RWPE2 (cell line): ENCODE results near the gene COL27A1.

ENCODE experiments used
- ATAC-seq: fragments of 200-7000 bp; cut with Tn5 transposase; 3 replicates; pipeline ENCODE4 v1.9.1; 2021; ENCODE audit warnings: low read depth
- DNase-seq: peaks from one replicate; pipeline ENCODE4 v3.0.0-alpha.2; 2020; ENCODE audit warnings: low spot score
- H3K27ac ChIP-seq: fragments of 450-650 bp; 2 replicates; pipeline ENCODE4 v1.5.1; 2017; ENCODE audit warnings: mild to moderate bottlenecking; ENCODE audit not compliant: poor library complexity, severe bottlenecking
- H3K27me3 ChIP-seq: fragments of 250-450 bp; sonication (Bioruptor Pico); 2 replicates; pipeline ENCODE4 v1.5.1; 2021; ENCODE audit warnings: mild to moderate bottlenecking, moderate library complexity; ENCODE audit not compliant: insufficient read depth, poor library complexity, severe bottlenecking
- H3K36me3 ChIP-seq: fragments of 250-450 bp; sonication (Bioruptor Pico); 2 replicates; pipeline ENCODE4 v1.5.1; 2020; ENCODE audit warnings: low read depth, mild to moderate bottlenecking, moderate library complexity
- H3K4me1 ChIP-seq: fragments of 250-450 bp; sonication (Bioruptor Pico); 2 replicates; pipeline ENCODE4 v1.5.1; 2021; ENCODE audit warnings: mild to moderate bottlenecking, moderate library complexity; ENCODE audit not compliant: insufficient read depth, poor library complexity, severe bottlenecking
- H3K4me3 ChIP-seq: fragments of 250-450 bp; sonication (Bioruptor Pico); 2 replicates; pipeline ENCODE4 v1.5.1; 2021; ENCODE audit warnings: mild to moderate bottlenecking, moderate library complexity; ENCODE audit not compliant: severe bottlenecking
- H3K9me3 ChIP-seq: fragments of 250-450 bp; sonication (Bioruptor Pico); 2 replicates; pipeline ENCODE4 v1.5.1; 2021; ENCODE audit warnings: mild to moderate bottlenecking, moderate library complexity; ENCODE audit not compliant: severe bottlenecking
- TF ChIP-seq, protein P1 (sequence below): fragments of 450-650 bp; IDR thresholded peaks from one replicate; pipeline ENCODE4 v1.5.1; 2017; ENCODE audit warnings: mild to moderate bottlenecking, moderate library complexity; ENCODE audit not compliant: poor library complexity, severe bottlenecking

COL27A1 gene

DNA sequence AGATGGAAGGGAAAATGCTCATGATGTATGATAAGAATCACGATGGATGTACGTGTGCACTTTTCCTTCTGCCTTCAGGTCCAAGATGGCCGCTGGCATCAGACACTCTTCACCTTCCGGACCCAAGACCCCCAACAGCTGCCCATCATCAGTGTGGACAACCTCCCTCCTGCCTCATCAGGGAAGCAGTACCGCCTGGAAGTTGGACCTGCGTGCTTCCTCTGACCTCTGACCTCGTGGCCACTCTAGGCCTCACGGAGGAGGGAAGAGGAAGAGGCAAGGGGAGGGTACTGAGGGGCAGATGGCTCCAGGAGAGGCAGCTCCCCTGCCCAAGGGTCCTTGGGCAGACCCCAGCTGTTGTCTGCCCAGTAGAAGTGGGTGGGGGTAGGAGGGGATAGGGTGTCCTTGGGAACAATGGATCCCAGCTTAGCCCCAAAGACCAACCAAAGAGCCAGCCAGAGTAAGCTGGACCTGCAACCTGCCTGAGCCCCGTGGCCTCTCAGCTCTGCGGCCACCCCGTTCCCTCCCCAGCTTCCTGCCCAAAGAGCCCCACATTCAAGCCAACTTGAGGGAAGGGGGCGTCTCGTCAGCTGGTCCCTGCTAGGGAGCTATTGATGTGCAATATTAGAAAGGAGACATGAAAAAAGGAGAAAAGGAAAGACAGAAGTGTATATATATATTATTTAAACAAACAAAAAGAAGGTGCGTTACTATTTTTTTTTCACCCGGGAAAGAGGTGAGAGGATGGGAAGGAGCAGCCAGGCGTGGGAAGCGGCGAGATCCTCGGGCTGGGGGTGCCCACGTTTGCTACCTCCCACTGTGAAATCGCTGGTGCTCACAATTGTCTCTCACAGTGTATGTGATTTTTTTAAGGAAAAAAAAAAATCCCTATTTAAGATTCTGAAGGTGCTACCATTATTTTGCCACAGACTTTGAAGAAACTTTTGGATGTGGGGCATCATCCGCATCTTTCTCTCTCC, 155.4 kb downstream of the COL27A1 start:
- ATAC-seq = no peak
- no peaks in the 10 kb centered on the region for H3K27me3 ChIP-seq
- H3K36me3 ChIP-seq = 0 out of 2 replicates have a peak, but pooled peaks cover 3% of the 10 kb centered on the region
- no peaks in the 10 kb centered on the region for H3K4me1 ChIP-seq
- no peak overlapping the region for H3K27ac ChIP-seq
- peak; percentile 20 for DNase-seq
- no peaks in the 10 kb centered on the region for H3K9me3 ChIP-seq
- H3K4me3 ChIP-seq = no peak overlapping the region
- TF ChIP-seq, protein P1, sequence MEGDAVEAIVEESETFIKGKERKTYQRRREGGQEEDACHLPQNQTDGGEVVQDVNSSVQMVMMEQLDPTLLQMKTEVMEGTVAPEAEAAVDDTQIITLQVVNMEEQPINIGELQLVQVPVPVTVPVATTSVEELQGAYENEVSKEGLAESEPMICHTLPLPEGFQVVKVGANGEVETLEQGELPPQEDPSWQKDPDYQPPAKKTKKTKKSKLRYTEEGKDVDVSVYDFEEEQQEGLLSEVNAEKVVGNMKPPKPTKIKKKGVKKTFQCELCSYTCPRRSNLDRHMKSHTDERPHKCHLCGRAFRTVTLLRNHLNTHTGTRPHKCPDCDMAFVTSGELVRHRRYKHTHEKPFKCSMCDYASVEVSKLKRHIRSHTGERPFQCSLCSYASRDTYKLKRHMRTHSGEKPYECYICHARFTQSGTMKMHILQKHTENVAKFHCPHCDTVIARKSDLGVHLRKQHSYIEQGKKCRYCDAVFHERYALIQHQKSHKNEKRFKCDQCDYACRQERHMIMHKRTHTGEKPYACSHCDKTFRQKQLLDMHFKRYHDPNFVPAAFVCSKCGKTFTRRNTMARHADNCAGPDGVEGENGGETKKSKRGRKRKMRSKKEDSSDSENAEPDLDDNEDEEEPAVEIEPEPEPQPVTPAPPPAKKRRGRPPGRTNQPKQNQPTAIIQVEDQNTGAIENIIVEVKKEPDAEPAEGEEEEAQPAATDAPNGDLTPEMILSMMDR = no peak

DNA sequence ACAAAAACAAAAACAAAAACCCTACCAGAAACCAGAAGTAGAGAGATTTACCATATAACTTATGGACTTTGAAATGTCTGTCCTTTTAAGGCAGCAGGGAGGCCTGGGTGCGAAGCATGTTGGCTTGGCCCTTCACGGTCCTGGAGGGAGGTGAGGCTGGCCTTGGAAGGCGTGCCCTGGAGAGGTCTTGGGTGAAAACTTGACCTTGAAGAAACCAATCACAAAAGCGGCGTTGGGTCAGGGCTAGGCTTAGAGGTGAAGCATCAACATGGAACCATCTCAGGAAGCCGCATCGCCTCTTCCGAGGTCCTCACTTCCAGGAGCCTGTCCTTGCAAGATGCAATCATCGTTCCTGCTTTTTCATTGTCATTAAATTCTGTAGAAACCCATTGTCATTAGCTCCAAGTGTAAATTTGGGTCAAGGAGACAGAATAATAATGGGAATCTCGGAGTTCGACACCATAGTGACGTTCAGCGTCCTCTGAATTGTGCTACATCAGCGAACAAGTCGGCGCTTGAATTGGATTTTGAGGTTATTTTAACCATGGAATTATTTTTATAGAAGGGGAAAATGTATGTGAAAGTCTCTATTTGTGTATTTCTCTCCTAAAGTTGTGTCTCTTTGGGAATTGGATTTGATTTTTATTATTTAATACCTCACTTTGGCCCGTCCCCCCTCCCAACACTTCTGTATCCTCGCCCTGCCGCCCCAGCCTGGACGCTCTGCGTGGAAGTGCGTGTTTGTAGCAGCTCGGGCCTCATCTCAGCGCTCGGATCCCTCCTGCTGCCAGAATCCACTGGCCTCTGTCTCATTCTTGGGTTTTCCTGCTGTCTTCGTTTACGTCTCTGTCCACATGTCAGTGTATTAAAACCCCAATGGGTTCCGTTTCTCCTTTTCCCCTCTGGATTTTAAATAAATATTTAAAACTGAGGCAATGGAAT, 156.5 kb downstream of the COL27A1 start:
- Histone ChIP-seq H3K4me1 (no peaks in the 10 kb centered on the region), H3K36me3 (0 out of 2 replicates have a peak, but pooled peaks cover 3% of the 10 kb centered on the region), H3K4me3 (no peak overlapping the region), H3K9me3 (no peaks in the 10 kb centered on the region), H3K27me3 (no peaks in the 10 kb centered on the region), H3K27ac (no peak overlapping the region)
- DNase-seq (peak; percentile 37), ATAC-seq (no peak)
- TF ChIP-seq, protein P1 = no peak

GRCh38 chr9:114312513-114312875, 157.2 kb downstream of the COL27A1 start:
- peak; percentile 7 for DNase-seq
- H3K4me3 ChIP-seq = no peak overlapping the region
- 0 out of 2 replicates have a peak, but pooled peaks cover 3% of the 10 kb centered on the region for H3K36me3 ChIP-seq

GRCh38 chr9:114313186-114313585, 157.8 kb downstream of the COL27A1 start:
- H3K4me3 ChIP-seq = no peak overlapping the region
- H3K36me3 ChIP-seq = 0 out of 2 replicates have a peak, but pooled peaks cover 3% of the 10 kb centered on the region
- no peaks in the 10 kb centered on the region for H3K27me3 ChIP-seq
- no peak for ATAC-seq
- TF ChIP-seq, protein P1 = no peak
- H3K4me1 ChIP-seq = peaks cover 3% of the 10 kb centered on the region
- no peak overlapping the region for H3K27ac ChIP-seq
- no peak for DNase-seq
- no peaks in the 10 kb centered on the region for H3K9me3 ChIP-seq

More at GRCh38 chr9:114312513-114312875, 157.2 kb downstream of the COL27A1 start:
- TF ChIP-seq, protein P1 = no peak
- H3K9me3 ChIP-seq = no peaks in the 10 kb centered on the region
- no peaks in the 10 kb centered on the region for H3K4me1 ChIP-seq
- H3K27me3 ChIP-seq = no peaks in the 10 kb centered on the region
- peak; percentile 11; the same call in 1 of the 3 replicates for ATAC-seq
- H3K27ac ChIP-seq = no peak overlapping the region
